BE2C (cell line): ENCODE results near the gene RDH12. TPM values are rescaled to one million over a fixed set of nuclear protein-coding genes. Genes with fewer than 3 reads are reported as not detected.
"Not testable (repeated sequence)": the region's sequence is repeated elsewhere in the genome, so short reads cannot be mapped to it uniquely, and the experiment has no call there.

Experiments used
- DNase-seq: peaks from one replicate; pipeline ENCODE4 v3.0.0-alpha.2; 2020
- H3K27me3 ChIP-seq: fragments of 250-450 bp; sonication (Bioruptor Pico); 2 replicates; pipeline ENCODE4 v1.5.1; 2020; ENCODE audit warnings: mild to moderate bottlenecking
- H3K36me3 ChIP-seq: fragments of 250-450 bp; sonication (Bioruptor Pico); 2 replicates; pipeline ENCODE4 v1.5.1; 2020; ENCODE audit warnings: mild to moderate bottlenecking
- H3K4me1 ChIP-seq: fragments of 250-450 bp; sonication (Bioruptor Pico); 2 replicates; pipeline ENCODE4 v1.5.1; 2020
- H3K4me3 ChIP-seq: 2 replicates; pipeline ENCODE4 v1.5.1; 2011; ENCODE audit warnings: low read depth, low read length
- H3K9me3 ChIP-seq: fragments of 250-450 bp; sonication (Bioruptor Pico); 2 replicates; pipeline ENCODE4 v1.5.1; 2020
- CTCF ChIP-seq: IDR thresholded peaks from 2 replicates; pipeline ENCODE4 v1.5.1; 2012; ENCODE audit warnings: mild to moderate bottlenecking, low read depth, low read length
- polyA plus RNA-seq: library from polyadenylated mRNA; unstranded; fragments of >200 nt; gene quantifications from one replicate; pipeline ENCODE4 v1.2.1, GENCODE V29; 2012; ENCODE audit warnings: low read depth, missing spikeins; ENCODE audit not compliant: insufficient read length, insufficient read depth

RDH12 gene
- polyA plus RNA-seq = 0.68 TPM

- not testable (repeated sequence) for H3K4me3 ChIP-seq, DNase-seq, H3K27me3 ChIP-seq, H3K9me3 ChIP-seq, H3K36me3 ChIP-seq, H3K4me1 ChIP-seq
Measured at GRCh38 chr14:67701492-67701891, at the start of gene RDH12. RDH12 (plus strand) TSS chr14:67701886; CDS start chr14:67722643, 20,757 bp downstream.

GRCh38 chr14:67652189-67652588 lies 49.5 kb upstream of the RDH12 start:
- no peaks in the 10 kb centered on the region for H3K4me1 ChIP-seq
- H3K27me3 ChIP-seq = no peaks in the 10 kb centered on the region
- peaks cover 52% of the 10 kb centered on the region for H3K36me3 ChIP-seq
- no peak for TF ChIP-seq CTCF
- DNase-seq = no peak
- no peak overlapping the region for H3K4me3 ChIP-seq
- no peaks in the 10 kb centered on the region for H3K9me3 ChIP-seq

- peak; percentile 8 for DNase-seq
- H3K9me3 ChIP-seq = no peaks in the 10 kb centered on the region
- no peak overlapping the region for H3K4me3 ChIP-seq
- peaks cover 54% of the 10 kb centered on the region for H3K36me3 ChIP-seq
- no peaks in the 10 kb centered on the region for H3K27me3 ChIP-seq
- no peak for TF ChIP-seq CTCF
- no peaks in the 10 kb centered on the region for H3K4me1 ChIP-seq
Measured at GRCh38 chr14:67653651-67654280, 47.9 kb upstream of the RDH12 start.

- Histone ChIP-seq H3K4me3 (no peak overlapping the region), H3K27me3 (no peaks in the 10 kb centered on the region), H3K36me3 (peaks cover 5% of the 10 kb centered on the region; the same call in 1 of the 2 replicates), H3K4me1 (no peaks in the 10 kb centered on the region), H3K9me3 (no peaks in the 10 kb centered on the region)
- no peak for TF ChIP-seq CTCF
- DNase-seq = no peak
Measured at GRCh38 chr14:67663633-67664032, 38.1 kb upstream of the RDH12 start.

GRCh38 chr14:67665868-67666267 lies 35.8 kb upstream of the RDH12 start:
- Histone ChIP-seq H3K9me3 (no peaks in the 10 kb centered on the region), H3K4me3 (no peak overlapping the region), H3K27me3 (no peaks in the 10 kb centered on the region), H3K4me1 (no peaks in the 10 kb centered on the region), H3K36me3 (no peaks in the 10 kb centered on the region)
- no peak for TF ChIP-seq CTCF
- no peak for DNase-seq

- Histone ChIP-seq H3K36me3 (no peaks in the 10 kb centered on the region), H3K4me3 (no peak overlapping the region), H3K27me3 (no peaks in the 10 kb centered on the region), H3K9me3 (no peaks in the 10 kb centered on the region), H3K4me1 (no peaks in the 10 kb centered on the region)
- peak; percentile 75 for TF ChIP-seq CTCF
- DNase-seq = peak; percentile 33
Measured at GRCh38 chr14:67666750-67667449, 34.8 kb upstream of the RDH12 start.
